NCI-H82 treated with DMSO at 0.1 percent for 48 hours (cell line): ENCODE data around the gene PKP4.

Experiments used
- DNase-seq: peaks from one replicate; lab custom pipeline; 2025; ENCODE audit not compliant: unreplicated experiment; lab: John Stamatoyannopoulos, UW

Gene PKP4

DNA sequence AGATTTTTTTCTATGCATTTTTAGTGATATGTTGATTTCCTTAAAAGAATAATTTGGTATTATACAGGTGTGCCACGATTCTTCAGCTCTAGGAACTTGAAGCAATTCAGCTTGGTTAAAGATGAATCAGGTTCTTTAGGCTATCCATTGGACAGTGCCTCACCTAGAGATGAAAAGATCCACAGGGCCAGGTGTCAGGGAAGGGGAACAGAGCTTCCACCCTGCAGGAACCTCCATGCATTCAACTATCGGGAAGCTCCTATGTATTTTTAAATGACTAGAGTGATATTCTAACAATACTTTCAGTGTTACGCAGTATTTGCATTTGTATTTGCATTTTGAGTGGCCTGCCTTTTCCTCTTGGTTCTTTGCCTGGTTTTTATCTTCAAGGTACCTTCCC, 40.2 kb downstream of the PKP4 start:
- DNase-seq = no peak

DNA sequence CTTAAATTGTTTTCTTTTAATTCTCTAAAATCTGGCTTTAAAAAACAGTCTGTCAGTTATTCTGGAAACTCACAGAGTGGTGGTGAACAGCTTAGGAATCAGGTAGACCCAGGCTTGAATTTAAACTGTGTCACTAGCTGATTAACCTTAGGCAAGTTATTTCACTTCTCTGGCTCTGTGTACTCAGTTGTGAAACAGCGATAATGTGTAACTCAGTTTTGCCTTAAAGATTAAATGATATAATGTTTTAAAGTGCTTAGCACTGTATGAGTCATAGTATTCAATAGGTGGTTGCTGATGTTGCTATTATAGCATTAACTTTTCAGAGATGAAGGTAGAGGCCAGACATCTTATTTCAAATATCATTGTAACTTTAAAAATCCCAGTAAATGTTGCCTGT, 40.7 kb downstream of the PKP4 start:
- DNase-seq = no peak

DNA sequence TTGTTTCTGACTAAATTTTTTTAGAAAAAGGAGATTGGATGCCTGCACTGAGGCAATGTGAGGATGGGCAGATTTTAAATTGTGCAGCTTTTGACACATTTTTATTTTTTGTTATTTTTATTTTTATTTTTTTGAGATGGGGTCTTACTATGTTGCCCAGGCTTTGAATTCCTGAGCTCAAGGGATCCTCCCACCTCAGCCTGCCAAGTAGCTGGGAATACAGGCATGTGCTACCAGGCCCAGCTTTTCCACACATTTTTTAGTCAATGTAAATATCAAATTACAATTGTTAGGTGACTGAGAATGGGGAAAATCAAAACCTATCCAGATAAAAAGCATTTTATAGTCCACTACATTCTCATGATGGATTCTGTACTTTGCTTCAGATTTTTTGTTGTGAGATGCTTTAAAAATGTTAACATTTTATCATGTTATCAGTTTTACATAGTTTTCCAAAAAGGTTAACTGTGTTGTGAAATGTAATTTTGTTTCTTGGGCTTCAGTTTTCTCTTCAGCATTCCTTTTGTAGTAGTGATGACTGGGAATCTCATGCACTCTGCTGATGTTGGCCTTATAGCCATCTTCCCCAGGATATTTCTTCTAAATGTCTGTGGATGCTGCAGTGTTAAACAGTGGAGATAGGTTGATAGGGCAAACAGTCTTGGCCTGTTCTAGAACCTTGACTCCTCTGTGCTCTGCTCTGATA, 41.4 kb downstream of the PKP4 start:
- no peak for DNase-seq

DNA sequence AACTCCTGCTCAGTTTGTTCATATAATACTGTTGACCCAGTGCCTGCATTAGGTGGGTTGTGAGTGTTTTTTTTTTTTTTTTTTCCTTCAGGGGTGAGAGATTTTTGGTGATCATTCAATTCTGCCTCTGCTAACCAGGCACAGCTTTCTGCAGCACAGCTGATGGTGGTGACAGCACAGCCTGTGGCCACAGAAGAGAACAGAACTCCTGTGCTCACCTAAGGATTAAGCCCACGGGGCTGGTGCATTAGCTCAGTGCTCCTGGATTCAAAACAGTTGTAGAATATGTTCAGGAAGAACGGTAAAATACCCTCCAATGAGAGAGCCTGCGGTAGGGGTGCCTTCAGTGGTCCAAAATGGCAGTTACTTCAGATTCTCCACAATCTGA, 42.0 kb downstream of the PKP4 start:
- DNase-seq = no peak

DNA sequence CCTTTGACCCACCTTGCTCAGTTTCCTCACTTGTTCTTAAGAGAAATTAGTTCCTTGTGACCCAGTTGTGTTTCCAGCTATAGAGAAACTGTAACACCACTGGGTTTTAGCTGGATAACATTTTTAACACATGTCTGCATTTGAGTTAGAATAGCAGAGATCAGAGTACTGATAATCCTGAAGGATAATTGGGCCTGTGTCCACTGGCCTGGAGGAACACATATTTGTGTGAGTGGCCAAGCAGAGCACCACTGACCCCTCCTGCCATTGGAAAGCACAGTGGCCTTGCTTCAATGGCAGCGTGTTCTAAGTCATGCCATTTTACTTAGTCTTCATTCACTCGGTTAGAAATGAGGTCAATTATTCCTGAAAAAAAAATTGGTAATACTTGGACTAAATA, 42.6 kb downstream of the PKP4 start:
- DNase-seq = no peak

DNA sequence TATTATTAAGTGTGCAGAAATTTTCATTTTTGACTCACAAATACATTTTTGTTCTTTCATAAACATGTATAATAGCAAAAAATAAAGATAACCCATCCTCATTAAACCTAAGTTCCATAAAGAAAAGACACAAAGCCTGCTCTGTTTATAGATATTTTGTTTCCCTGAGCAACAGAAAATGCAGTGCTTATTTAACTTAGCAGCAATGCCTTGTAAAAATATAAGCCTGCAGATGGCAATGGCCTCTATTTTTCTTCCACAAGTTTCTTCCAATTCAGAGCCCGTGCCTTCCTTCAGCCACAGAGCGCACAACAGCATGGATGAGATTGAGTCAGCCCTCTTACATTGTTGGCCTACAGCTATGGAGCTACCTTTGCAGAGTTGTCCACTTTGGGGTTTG, 43.6 kb downstream of the PKP4 start:
- DNase-seq = no peak

DNA sequence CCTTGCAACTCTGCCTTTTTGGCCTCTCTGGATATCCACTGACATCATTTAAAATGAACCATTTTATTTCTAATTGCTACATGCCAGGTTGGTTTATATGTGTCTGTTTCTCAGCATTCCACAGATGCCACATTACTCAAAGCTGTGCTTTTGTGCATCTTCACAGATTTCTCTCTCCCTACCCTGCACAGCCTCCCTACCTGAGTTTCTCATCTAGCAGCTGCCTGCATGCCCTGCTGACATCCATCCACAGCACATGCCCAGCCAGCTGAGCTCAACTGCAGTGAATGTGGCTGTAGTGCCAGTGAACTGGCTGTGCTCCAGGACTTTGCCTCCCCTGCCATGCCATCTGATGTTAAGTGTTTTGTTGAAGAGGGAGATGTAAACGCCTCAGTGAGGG, 44.5 kb downstream of the PKP4 start:
- no peak for DNase-seq

DNA sequence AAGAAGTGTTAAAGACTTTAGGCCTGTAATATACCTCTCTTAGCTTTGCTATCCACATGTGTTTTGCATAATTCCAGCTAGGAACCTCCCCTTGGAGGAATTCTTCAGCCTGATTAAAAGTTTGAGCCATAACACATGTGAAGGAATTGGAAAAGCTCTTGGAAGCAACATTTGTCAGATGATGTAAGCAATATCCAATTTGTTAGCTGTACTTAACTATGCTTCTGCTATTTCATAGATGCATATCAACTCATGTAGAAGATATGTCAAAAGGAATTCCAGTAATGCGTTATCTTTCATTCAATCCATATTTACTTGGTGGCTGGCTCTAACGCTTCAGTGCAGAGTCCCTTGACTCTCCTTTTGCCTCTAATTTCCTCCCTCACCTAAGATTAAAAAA, 46.2 kb downstream of the PKP4 start:
- no peak for DNase-seq

DNA sequence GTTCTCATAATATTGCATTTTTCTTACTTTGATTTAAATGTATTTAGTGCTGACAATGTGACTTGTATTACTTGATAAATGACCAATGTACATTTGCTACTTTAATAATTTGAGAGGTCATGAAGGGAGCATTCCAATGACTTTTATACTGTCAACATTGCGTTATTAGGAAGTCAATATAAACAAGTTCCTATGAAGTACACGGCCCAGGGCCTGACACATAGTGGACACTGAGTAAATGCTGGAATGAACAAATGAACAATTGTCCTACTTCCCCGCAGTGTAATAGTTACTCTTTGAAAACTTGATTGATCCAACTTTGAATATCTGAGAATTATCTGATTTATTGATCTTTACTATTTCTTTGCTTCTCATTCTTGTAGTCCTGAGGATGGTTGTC, 47.3 kb downstream of the PKP4 start:
- no peak for DNase-seq

DNA sequence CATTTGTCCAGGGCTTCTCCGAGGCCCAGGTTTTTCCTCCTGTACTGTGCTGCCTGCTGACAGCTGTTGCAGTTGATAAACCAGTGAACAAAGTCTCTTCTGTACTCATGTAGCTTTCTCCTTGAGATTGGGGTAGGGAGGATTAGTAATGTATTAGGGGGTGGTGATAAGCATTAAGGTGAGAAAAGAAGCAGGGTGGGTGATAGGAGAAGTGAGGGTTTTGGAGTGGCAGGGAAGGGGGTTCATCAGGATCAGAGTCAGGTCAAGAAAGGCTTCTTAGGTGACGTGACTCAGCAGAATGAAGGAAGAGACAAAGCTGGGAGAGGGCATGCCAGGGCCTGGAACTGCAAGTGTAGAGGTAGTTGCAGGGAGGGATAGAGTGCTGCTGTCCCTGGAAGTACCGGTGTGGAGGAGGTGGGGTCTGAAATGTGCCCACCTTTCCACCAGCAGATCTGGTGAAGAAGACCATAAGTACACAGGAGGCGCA, 48.7 kb downstream of the PKP4 start:
- peak; percentile 27 for DNase-seq

DNA sequence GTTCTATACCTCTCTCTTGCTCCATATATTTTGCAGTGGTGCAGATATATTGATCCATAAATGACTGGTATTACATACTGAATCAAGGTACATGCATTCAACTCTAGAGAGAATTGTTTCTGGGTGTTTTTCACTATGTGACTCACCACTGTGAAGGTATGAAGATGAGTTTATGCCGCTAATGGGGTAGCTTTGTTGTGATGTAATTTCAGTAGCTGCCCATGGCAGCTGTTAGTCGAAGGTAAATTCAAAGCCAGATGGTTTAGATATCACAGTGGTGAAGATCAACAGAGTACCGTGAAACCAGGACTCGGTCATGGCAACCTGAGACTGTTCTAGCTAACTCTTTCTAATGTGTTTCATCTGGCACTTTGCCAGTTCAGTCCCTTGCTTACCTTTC, 50.4 kb downstream of the PKP4 start:
- no peak for DNase-seq

DNA sequence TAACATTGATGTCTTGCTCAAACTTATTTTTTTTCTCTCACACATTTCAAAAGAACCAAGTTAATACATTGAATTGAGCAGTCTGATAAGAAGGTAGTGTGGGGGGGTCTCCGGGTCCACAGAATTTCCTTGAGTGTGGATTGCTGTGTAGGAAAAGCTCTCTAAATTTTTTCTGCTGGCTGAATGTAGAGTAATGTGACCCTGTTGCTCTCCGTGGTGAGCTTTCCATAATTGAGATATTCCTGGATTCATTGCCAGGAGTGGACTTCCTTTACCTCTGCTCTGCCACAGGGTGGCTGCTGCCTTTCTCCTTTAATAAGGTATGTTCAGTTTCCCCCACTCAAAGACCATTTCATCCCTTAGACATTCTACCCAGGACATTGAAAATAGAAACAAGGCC, 50.9 kb downstream of the PKP4 start:
- no peak for DNase-seq

DNA sequence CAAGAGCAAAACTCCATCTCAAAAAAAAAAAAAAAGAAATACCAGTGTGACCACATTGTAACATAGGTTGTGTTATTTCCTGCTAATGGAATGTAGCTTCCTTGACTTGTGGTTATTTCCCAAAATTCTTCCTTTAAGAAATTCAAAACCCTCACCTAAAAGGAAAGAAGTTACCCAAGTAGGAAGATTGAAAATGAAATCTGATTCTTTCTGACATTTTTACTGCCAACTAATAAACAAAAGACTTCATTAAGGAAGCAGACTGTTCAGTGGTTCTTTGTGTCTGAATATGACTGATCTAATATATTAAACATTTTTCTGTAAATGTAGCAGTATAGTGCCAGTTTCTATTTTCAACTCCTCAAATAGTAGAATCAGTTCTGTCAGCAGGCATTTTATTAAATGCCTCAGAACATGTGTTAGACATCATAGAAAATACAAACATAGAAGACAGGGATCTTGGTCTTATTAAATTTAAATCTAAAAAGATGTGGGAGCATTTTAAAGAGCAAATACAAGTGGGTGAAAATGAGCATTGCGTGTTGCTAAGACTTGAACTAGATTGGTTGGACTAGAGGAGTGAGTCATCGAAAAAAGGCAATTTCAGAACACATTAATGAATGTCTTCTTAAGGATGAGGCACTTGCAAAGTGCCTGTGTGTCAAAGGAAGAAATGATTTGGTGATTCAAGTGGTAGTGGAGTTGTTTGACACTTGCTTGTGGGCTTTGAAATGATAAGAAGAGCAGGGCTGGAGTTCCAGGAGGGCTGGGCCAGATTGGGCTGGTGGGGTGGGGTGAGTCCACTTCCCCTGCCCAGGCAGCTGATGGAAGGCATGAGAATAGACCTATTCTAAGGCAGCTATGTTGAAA, 53.4 kb downstream of the PKP4 start:
- no peak for DNase-seq

DNA sequence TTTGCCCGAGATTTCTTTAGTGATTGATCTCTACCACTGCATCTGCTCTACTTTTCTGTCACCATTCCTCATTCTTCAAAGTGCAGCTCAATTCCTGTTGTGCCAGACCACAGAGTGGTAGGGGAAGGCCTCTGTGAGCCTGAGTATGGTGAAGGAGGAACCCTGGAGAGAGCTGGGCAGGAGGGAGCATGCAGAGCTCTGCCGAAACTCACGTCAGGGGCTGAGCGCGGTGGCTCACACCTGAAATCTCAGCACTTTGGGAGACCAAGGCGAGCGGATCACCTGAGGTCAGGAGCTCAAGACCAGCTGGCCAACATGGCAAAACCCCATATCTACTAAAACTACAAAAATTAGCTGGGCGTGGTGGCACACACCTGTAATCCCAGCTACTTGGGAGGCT, 54.1 kb downstream of the PKP4 start:
- no peak for DNase-seq

DNA sequence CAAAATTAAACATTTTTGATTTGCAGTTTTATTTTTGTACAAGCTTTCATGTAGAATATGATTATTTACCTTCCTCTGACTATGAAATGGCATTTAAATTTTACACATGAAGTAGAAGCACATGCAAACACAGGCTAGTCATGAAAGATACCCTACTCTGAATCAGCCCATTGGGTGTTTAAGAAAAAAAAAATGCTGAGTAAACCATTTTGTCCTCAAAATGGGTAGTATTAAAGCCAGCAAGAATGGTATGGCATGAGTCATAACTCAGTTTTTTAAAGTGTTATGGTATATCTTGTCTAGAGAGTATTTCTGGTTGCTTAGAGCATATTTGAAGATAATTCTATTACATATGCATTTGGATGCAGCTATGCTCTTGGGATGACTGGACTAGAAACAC, 55.0 kb downstream of the PKP4 start:
- DNase-seq = no peak

DNA sequence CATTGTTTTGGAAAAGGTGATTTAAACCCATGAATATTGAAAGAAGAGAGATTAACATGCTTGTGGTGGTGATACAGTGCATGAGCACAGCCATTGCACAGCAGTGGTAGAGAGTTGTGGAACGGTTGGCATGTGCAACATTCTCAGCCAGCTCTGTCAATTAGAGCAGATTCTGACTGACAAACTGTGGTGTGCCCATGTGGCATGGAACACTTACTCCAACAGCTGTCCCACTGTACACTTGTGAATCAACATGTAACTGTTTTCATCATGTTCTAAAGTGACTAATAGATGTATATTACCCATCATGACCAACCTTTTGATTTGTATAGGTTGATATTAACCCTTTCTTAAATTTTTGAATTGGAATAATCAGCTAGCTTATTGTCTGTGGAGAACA, 55.6 kb downstream of the PKP4 start:
- no peak for DNase-seq

DNA sequence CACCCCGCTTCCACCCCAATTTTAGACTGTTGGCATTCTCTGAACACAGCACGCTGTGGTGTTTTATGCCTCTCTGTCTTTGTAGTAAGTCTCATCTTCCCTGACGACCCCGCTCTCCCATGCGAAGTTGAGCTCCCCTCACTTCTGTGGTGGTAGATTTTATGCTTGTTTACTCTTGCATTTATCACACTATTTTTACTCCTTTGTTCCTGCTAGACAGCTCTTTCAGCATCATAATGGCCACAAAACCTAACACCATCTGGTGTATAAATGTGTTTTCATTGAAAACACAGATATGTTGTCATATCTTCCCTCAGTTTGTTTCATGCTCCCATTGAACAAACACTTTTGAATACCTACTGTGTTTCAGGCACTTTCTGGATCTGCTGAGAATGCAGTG, 57.1 kb downstream of the PKP4 start:
- DNase-seq = no peak

DNA sequence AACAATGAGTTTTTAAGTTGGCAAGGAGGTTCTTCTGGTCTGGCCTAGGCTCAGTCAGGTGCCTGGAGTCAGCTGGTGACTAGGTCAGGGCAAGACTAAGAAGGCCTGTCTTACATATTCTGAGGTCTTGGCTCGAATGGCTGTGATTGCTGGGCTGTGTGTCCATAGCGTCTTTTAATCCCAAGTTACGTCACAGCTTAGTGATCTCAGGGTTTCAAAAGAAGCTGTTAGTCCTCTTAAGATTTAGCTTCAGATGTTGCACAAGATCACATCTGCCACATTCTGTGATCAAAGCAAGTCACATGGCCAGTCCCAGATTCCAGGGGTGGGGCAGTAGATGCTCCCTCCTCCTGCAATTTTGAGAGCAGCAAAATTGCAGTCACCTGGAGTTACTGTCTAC, 61.3 kb downstream of the PKP4 start:
- DNase-seq = no peak

DNA sequence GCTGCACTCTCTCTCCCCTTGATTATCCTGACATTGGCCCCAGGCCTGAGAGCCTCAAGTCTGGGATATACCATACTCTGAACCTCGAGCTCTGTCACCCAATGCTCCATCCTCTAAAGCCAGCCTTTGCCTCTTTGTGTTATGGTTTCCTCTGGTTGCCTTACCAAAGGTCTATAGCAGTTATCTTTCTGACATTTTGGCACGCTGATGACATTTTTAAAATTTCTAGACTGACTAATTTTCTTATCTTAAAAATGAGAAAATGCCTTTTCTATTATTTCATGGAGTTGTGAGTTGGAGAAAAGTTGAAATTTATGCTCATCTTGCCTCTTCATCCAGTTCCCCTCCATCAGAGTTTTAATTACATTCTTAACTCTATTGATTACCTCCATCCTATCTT, 62.7 kb downstream of the PKP4 start:
- no peak for DNase-seq

DNA sequence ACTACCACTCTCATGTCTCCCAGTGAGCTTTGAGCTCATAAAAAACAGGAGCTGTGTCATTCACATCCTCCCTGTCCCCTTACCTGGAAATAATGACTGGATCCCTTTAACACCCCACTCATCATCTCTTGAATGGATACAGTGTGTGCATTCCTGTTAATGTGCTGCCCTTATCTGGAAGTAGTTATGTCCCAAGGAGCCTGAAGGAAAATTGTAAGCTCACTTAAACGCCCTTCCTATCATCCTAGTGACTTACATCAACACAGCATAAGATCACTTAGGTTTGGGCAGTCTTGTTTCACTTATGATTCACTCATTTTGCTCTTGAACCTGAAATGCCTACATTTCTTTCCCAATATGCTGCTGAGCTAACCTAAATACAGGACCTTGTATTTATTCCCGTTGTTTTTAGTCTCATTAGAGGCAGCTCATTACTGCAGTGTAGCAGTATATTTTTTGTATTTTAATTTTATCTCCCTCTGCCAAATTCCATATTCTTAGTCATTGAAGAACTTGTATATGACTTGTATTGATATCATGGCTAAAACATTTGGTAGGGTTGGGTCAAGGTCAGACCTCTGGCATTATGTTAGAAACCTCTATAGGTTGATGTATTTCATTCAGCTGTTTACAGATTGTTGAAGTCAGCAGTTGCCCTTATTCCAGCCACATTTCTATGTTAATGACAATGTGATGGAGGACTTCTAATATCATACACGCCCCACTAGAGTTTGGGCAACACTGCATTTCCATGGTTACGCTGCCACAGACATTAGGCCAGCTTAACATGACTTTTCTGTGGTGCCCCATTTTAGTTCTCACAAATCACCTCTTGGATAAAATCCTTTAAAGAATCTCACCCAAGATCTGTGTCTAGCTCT, 72.9 kb downstream of the PKP4 start:
- no peak for DNase-seq

DNA sequence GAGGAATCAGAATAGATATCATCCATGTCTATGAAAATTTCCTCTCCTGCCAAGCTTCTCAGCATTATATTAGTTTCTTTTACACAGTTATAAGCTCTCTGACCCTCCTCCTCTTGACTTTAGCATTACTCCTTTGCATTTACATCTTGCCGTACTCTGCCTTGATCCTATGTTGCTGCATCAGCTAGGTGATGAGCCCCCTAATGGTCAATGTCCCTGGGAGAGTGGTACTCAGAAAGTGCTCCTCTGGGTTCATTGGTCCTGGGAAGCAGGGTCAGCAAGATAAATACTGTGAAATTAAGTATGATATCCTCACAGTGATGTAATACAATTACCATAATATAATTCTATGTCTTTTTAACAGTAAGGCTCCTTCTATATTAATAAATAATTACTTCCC, 74.1 kb downstream of the PKP4 start:
- no peak for DNase-seq

DNA sequence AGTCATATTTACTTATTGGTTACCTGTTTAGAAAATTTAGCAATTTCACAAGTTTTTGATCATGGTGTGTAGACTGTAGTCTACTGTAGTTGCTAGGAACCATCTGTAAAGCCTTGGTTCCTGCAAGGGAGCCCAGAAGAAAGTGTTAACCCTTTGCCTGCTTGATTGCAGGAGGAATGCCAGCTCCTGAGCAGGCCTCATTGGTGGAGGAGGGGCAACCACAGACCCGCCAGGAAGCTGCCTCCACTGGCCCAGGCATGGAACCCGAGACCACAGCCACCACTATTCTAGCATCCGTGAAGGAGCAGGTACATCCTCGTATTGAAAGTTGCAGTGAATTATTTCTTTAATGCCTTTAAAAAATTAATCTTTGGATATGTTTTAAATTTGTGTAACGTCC, 76.3 kb downstream of the PKP4 start:
- DNase-seq = no peak
